ENCODE results near the gene PISD.
"Not testable (repeated sequence)": the region's sequence is repeated elsewhere in the genome, so short reads cannot be mapped to it uniquely, and the experiment has no call there.

Gene PISD

DNA sequence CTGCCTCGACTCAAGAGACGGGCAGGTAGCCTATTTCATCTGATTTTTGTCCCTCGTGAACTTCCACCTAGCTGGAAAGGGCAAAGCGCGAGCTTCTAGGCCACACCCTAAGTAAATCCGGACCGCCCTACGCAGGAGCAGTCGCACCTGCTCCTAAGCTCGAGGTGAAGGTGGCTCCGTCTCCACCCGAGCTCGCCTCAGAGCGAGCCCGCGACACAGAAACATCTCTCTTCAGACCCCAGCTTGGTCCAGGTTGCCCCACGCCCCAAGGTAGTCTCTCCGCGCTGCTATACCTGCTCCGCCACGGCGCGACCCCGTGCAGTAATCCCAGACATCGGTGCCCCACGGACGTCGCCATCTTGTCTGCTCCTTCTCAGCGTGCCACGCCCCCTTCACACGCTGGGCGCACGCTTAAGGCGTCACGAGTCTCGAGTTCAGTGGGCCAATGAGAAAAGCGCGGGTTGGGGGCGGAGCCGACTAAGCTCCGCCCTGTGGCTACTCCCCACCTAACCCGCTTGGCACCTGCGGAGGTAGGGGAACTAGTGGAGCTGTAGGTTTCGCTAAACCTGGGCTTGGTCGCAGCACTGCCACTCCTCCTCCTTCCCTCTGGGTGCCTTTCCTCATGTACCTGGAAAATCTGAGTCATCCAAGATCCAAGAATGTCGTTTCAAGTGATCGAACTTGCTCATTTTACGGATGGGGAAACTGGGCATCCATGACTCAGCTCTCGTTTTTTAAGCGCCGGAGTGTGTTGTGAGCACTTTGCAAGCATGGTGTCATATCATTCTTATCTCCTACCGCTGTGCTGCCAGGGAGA lies at the start of gene PISD:
Gene PISD, minus strand, starts transcription at position 365 of the 817 bp plus-strand sequence. Its CDS starts 7 bp downstream, at position 358.
- peak; percentile 93 for DNase-seq

DNA sequence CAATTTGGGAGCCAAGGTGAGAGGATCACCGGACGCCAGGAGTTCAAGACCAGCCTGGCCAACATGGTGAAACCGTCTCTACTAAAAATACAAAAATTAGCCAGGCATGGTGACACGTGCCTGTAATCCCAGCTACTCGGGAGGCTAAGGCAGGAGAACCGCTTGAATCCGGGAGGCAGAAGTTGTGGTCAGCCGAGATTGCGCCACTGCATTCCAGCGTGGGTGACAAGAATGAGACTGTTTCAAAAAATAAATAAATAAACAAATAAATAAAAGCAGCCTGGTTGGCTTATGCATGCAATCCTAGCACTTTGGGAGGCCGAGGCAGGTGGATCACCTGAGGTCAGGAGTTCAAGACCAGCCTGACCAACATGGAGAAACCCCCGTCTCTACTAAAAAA lies 49.2 kb upstream of the PISD start:
- DNase-seq: not testable (repeated sequence)

DNA sequence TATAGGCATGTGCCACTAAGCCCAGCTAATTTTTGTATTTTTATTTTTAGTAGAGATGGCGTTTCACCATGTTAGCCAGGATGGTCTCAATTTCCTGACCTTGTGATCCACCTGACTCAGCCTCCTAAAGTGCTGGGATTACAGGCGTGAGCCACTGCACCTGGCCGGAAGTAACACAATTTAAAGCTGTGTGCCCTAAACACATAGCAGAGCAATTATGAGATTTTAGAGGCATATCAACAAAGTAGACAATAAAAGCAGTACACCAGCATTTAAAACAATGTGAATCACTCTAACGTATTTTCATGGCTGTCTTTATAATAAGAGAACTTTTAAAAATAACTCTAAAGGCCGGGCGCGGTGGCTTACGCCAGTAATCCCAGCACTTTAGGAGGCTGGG lies 45.5 kb upstream of the PISD start:
- no peak for DNase-seq

DNA sequence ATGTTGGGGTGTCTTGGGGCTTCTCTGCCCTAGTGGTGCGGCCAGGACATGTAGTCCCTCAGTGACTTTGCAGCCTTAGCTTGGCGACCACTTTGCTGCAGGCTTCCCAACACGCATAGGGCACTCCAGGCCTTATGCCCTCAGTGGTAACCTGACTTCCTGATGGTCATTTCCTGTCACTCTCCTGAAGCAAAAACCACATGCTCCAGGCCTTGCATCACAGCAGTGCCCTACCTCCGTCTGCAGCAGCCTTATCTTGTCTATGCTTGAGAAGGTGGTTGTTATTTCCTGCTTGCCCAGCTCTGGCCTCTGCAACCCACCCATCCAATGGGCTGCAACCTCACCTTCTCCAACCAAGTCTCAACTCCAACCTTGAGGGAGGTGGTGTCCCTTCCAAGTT lies 33.4 kb upstream of the PISD start:
- DNase-seq: no peak

DNA sequence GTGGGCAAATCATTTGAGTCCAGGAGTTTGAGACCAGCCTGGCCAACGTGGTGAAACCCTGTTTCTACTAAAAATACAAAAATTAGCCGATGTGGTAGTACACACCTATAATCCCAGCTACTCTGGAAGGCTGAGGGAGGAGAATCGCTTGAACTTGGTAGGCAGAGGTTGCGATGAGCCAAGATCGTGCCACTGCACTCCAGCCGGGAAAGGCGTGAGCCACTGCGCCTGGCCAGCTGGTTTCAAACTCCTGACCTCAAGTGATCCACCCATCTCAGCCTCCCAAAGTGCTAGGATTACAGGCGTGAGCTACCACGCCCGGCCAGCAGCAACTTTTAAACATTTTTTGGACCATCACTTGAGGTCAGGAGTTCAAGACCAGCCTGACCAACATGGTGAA lies 32.0 kb upstream of the PISD start:
- not testable (repeated sequence) for DNase-seq

DNA sequence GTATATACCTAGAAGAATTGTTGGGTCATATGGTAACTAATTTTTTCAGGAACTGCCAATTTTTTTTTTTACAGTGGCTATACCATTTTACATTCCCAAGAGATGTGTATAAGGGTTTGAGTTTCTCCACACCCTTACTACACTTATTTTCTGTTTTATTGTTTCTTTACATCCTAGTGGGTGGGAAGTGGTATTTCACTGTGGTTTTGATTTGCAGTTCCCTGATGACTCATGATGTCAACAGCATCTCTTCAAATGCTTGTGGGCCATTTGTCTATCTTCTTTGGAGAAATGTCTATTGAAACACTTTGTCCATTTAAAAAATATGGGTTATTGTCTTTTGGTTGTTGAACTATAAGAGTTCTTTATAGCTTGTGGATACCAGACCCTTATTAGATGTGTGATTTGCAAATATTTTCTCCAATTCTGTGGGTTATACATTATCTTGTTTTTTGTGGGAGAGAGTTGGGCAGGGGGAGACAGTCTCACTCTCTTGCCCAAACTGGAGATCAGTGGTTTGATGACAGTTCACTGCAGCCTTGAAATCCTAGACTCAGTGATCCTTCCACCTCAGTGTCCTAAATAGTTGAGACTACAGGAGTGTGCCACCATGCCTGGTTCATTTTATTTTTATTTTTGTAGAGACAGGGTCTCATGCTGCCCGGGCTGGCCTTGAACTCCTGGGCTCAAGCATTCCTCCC lies 30.3 kb upstream of the PISD start:
- peak; percentile 3 for DNase-seq

DNA sequence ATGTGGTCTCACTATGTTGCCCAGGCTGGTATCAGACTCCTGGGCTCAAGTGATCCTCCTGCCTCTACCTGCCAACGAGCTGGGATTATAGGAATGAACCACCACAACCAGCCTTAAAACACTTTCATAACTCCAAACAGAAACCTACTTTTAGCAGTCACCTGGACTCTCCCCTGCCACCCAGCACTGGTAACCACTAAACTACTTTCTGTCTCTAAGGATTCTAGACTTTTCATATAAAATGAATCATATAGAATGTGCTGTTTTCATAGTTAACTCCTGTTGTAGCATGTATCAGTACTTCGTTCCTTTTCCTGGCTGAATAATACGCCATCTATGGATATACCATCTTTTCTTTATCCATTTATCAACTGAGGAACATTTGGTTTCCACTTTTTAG lies 29.4 kb upstream of the PISD start:
- DNase-seq: no peak

DNA sequence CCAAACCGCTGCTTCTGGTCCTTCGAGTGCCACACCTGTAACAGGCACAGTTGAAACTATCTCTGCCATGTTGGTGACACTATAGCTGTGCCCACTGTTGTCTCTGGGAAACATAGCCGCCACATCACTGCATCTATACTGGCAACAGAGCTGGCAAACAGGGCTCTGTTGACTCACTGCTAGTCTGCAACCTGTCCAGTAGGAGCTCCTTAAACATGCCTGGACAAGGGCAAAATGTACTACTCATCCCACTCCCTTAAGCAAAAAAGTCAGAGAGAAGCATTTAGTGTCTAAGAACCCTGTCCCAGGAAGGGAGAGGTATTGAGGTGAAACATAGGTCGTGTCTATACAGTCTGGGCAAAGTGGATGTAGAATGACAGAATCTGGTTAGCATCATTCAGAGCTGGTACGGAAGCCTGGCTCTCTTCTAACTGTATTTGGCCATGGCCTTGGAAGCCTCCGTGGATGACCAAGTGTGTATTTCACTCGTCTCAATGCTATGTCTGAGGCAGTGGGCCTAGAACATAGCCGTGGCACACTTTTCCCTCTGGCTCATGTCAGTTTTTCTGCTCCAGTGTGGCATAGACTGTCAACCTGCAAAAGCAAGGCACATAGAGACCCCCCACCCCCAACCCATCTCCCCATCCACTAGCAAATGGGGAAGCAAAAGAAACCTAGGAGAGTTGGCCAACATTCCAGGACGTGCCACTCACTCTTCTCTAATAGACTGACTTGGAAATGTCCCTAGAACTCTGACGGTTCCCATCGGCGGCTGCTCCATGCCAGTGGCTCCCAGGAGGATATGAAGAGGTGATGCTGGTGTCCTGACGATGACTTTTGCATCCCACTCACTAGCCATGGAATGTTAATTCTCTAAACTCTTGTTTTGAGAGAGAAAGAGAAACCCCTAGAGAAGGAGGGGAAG lies 21.4 kb upstream of the PISD start:
- no peak for DNase-seq

DNA sequence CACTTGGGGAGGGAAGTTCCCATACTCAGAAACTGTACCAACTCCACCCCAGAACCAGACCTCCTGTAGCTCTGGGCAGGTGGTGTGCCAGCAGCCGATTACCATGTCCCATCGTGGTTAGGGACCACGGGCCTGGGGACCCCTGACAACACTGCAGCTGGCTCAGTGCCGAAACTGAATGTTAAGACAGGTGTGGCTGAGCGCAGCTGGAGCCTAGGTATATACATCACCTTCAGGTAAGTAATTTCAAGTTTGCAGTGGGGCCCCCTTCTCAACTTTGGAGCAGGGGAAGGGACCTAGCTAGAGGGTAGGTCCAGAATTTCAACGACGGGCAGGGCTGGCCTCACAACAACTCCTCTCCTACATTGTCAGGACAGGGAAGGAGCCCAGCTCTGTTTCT lies 20.7 kb upstream of the PISD start:
- DNase-seq: no peak

DNA sequence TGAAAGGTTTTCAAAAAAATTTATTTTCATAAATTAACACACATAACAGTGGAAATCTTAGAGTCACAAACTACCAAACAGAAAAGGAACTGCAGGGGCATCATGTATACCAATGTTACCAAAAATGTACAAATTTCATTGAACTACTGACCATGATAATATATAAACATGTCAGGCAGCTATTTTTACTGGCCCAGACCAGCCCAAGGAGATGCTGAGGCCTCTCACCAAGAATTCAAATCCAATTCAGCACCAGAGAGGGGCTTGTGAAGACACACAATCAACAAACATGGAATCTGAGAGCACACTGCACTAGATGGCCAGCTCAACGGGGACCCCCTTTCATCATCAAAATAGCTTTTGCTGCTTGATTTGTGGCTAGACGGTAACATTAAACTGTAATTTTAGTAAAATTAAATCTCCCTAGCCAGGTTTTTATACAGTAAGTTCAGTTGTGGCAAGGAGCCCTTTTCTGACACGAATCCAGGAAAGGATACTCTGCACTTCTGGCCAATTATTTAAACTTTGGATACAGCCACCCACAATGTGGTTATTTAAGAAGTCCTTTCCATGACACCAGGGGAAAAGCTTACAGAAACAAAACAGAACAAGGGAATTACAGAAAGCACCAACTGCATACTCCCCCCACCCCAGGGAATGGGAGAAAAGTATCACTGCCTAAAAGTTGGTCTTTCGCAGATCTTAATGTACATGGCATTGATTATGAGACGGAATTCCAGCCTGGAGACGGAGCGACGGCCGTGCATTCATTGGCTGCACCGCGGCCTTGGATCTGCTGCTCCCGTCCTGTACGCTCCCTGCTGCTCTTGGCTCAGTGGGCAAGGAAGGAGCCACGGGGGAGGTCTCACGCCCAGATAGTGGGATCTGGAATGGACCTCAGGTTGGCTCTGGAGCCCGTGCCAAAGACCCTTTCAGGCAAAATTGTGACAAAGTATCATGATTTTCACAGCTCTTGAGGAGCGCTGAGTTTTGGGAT lies 19.6 kb upstream of the PISD start:
- DNase-seq: no peak

DNA sequence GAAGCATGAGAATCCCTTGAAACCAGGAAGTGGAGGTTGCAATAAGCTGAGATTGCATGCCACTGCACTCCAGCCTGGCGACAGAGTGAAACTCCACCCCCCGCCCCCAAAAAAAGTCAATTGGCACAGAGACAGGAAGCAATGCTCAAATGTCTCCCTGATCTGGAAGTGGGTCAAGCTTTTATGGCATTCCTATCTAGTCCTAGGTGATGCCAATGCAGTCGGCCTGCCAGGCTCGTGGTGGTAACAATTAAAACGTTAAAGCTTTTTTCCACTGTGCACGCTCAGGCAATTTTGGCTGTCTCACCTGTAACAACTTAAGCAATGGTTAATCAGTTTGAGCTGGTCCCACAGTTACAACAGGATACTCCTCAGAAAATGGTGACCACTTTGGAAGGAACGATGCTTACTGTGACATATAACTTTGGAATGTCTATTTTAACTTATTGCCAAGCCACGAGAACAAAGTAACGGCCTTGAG lies 18.9 kb upstream of the PISD start:
- peak; percentile 0 for DNase-seq

DNA sequence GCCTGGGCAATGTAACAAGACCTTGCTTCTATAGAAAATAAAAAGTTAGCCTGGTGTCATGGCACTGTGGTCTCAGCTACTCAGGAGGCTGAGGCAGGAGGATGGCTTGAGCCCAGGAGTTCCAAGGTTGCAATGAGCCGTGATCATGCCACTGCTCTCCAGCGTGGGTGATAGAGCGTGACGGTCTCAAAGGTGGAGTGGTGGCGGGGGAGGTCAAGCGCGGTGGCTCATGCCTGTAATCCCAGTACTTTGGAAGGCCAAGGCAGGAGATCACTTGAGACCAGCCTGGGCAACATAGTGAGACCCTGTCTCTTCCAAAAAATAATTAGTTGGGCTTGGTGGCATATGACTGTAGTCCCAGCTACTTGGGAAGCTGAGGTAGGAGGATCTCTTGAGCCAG lies 16.7 kb upstream of the PISD start:
- peak; percentile 23 for DNase-seq

DNA sequence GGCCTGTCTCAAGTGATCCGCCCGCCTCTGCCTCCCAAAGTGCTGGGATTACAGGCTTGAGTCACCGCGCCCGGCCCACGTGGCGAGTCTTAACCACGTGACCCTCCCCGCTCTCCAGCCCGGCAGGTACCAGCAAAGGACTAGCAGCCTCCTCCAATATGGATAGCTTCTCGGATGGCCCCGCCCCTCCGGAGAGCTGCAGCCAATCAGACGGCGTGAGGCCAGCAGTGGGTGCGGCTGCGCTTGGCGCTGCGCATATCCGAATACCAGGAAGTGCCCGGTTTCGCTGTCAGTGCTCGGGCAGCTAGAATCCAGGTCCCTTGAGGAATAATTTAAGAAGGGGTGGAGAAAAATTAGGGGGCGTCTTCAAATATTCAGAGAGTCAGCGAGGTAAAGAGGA lies 14.7 kb upstream of the PISD start:
- DNase-seq: peak; percentile 92

DNA sequence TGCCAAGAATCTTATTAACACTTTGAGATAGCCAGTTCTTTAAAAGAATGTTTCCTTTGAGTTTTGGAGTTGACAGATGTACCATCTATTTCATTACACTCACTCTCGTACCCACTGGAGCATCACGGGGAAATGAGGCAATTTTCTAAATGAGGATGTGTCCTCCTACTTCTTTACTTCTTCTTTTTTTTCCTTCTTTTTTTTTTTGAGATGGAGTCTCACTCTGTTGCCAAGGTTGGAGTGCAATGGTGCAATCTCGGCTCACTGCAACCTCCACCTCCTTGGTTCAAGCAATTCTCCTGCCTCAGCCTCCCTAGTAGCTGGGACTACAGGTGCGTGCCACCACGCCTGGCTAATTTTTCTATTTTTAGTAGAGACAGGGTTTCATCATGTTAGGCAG lies 12.2 kb upstream of the PISD start:
- not testable (repeated sequence) for DNase-seq

DNA sequence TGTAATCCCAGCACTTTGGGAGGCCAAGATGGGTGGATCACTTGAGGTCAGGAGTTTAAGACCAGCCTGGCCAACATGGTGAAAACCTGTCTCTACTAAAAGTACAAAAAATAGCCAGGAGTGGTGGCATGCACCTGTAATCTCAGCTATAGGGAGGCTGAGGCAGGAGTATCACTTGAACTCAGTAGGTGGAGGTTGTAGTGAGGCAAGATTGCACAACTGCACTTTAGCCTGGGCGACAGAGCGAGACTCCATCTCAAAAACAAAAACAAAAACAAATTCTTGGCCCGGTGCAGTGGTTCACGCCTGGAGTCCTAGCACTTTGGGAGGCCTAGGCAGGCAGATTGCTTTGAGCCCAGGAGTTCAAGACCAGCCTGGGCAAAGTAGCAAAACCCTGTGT lies 6.8 kb upstream of the PISD start:
- DNase-seq: not testable (repeated sequence)

DNA sequence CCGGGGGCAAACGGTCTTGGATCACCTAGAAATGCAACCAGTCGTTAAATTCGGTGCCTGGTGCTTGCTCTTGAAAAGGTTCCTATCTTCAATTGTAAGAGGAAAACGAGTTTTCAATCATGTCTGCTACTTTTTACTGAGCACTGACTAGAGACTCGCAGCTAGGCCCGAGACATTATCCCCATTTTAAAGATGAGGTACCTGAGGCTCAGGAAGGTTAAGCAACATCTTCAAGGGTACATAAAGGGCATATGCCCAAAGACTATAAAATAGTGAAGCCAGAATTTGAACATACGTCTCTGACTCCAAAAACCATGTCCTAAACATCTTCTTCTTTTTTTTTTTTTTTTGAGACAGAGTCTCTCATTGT lies 638 bp upstream of the PISD start:
- DNase-seq: no peak

DNA sequence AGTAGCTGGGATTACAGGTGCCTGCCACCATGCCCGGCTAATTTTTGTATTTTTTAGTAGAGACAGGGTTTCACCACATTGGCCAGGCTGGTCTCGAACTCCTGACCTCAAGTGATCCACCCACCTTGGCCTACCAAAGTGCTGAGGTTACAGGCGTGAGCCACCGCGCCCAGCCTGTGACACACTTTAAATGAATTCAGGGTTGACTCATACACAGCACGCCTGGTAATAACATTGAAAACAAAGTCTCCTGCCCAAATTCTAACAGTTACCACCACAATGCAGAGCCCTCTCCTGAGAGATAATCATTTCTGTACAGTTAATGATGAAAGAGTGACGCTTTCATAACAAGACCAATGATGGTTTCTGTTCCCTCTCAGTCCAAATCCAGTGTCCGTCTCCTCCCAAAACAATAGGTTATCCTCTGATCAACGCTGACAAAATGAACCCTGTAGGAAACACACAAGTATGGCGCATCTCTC lies 1.1 kb downstream of the PISD start:
- not testable (repeated sequence) for DNase-seq

DNA sequence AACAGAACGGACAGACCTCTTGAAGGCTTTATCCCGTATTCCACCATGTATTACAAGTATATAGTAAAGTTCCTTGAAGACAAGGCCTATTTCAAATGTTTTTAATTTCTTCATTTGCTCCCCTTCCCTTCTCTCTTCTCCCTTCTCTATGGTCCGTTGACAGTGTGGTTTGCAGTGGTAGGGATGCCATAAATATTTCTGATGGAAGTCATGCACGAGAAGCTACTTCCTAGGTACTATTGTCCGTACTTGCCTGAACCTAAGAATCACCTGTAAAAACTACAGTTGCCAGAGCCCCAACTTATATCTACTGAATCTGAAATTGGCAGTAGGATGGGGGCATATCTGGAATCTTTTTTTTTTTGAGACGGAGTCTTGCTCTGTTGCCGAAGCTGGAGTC lies 2.8 kb downstream of the PISD start:
- DNase-seq: no peak

DNA sequence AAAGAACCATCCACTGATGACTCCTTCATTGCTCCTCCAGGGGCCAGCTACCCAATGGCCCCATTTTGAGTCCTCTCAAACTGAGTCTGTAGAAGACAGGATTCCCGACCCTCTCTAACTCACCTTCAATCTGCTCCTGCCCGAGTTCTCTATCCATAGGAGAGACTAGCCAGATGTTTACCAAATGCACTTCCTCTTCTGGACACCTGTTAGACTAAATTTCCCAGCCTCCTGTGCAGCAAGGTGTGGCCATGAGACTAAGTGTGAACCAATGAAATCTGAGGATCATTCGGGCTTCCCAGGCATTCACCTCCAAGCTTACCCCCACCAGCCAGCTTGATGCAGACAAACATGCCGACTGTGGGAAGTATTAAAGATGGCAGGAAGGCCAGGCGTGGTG lies 7.6 kb downstream of the PISD start:
- peak; percentile 4 for DNase-seq

DNA sequence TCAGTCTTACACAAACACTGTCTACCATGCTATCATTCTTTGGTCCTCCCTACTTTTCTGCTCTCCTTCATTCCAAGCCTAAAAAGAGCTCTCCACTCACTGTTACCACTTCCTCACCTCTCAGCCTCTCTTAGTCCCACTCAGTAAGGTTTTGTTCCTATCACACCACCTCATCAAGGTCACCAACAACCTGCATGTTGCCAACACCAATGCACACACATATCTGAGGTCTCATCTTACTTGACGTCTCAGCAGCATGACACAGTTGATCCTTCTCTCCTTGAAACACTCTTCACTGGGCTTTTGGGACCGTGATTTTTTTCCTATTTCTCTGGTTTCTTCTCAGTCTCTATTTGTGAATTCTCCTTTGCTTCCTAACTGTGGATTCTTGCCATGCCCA lies 8.1 kb downstream of the PISD start:
- DNase-seq: peak; percentile 1

DNA sequence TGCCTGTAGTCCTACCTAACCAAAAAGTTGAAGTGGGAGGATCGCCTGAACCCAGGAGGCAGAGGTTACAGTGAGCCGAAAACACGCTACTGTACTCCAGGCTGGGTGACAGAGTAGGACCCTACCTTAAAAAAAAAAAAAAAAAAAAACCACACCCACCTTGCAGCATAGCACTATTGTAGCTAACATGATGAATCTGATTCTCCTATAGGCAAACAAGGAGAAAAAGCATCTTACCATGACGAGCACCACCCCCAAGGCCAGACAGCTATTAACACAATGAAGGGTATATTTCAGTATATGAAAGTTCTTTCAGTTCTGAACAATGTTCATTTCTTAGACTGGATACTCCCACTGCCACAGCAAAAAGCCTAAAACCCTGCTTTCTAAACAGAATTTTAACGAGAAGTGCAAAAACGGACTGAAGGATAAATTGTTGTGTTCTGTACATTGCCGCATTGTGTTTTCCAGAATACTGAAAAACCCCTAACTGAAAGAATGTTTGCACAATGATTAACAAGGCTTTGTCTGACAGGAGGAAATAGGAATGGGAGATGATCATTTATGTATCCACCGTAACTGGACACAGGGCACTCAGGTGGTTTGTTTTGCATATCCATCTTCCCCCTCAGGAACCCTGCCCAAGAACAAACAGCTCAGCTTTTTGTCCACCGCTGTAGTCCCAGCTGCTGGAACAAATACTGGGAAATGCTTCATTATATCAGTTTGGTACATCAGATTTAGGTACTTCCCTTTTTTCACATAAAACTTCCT lies 8.9 kb downstream of the PISD start:
- peak; percentile 82 for DNase-seq
